Stimulated activated CD4-positive, alpha-beta T cell treated with anti-CD3 and anti-CD28 coated beads, Interleukin-12 subunit alpha, Interleukin-12 subunit beta, amount 100 ng/mL, for 4 hours (primary cell): ENCODE measurements around the gene RHOD.

Experiments
- DNase-seq: peaks from one replicate; pipeline ENCODE4 v3.0.0-alpha.2; 2020

RHOD gene

GRCh38 chr11:67032830-67033551 is 23.7 kb upstream of the RHOD start:
- no peak for DNase-seq

GRCh38 chr11:67033661-67034166 is 22.9 kb upstream of the RHOD start:
- no peak for DNase-seq

GRCh38 chr11:67034350-67034749 is 22.3 kb upstream of the RHOD start:
- DNase-seq: no peak

GRCh38 chr11:67040147-67040546 is 16.5 kb upstream of the RHOD start:
- DNase-seq: no peak

GRCh38 chr11:67041602-67042001 is 15.0 kb upstream of the RHOD start:
- DNase-seq: no peak

- DNase-seq: no peak
Measured at GRCh38 chr11:67043572-67044349, 12.9 kb upstream of the RHOD start.

- no peak for DNase-seq
Measured at GRCh38 chr11:67044496-67044895, 12.2 kb upstream of the RHOD start.

- DNase-seq: no peak
Measured at GRCh38 chr11:67045314-67045713, 11.3 kb upstream of the RHOD start.

- no peak for DNase-seq
Measured at GRCh38 chr11:67048515-67049130, 8.0 kb upstream of the RHOD start.

GRCh38 chr11:67050139-67050538 is 6.5 kb upstream of the RHOD start:
- no peak for DNase-seq

- no peak for DNase-seq
Measured at GRCh38 chr11:67051180-67051893, 5.3 kb upstream of the RHOD start.

GRCh38 chr11:67051945-67052488 is 4.6 kb upstream of the RHOD start:
- DNase-seq: no peak

- DNase-seq: no peak
Measured at GRCh38 chr11:67052891-67053290, 3.8 kb upstream of the RHOD start.

GRCh38 chr11:67053896-67054329 is 2.7 kb upstream of the RHOD start:
- peak; percentile 18 for DNase-seq

GRCh38 chr11:67054346-67054835 is 2.3 kb upstream of the RHOD start:
- DNase-seq: no peak

GRCh38 chr11:67054836-67055523 is 1.7 kb upstream of the RHOD start:
- DNase-seq: no peak

GRCh38 chr11:67055812-67056211 is 835 bp upstream of the RHOD start:
- DNase-seq: peak; percentile 35

GRCh38 chr11:67057205-67057672 is 592 bp downstream of the RHOD start:
- no peak for DNase-seq

GRCh38 chr11:67058506-67058905 is 1.9 kb downstream of the RHOD start:
- DNase-seq: no peak

- DNase-seq: no peak
Measured at GRCh38 chr11:67059671-67060070, 3.0 kb downstream of the RHOD start.

GRCh38 chr11:67060111-67060522 is 3.5 kb downstream of the RHOD start:
- DNase-seq: no peak
